SU-DHL-6 (cell line): ENCODE measurements around the gene HSD3B7.

ENCODE experiments used
- EZH2phosphoT487 ChIP-seq: fragments of 200-600 bp; sonication (generic), shearing (Covaris generic); conservative IDR thresholded peaks from 2 replicates; pipeline ENCODE4 v1.6.1; 2018; ENCODE audit warnings: mild to moderate bottlenecking, antibody characterized with exemption, low read length, moderate library complexity, mixed read lengths
- TF ChIP-seq, protein P1 (sequence below): fragments of 200-600 bp; sonication (generic); IDR thresholded peaks from one replicate; pipeline ENCODE4 v1.5.1; 2017; ENCODE audit warnings: antibody characterized with exemption, mild to moderate bottlenecking, low read length, moderate library complexity; ENCODE audit not compliant: insufficient read depth, poor library complexity, severe bottlenecking

DNA sequence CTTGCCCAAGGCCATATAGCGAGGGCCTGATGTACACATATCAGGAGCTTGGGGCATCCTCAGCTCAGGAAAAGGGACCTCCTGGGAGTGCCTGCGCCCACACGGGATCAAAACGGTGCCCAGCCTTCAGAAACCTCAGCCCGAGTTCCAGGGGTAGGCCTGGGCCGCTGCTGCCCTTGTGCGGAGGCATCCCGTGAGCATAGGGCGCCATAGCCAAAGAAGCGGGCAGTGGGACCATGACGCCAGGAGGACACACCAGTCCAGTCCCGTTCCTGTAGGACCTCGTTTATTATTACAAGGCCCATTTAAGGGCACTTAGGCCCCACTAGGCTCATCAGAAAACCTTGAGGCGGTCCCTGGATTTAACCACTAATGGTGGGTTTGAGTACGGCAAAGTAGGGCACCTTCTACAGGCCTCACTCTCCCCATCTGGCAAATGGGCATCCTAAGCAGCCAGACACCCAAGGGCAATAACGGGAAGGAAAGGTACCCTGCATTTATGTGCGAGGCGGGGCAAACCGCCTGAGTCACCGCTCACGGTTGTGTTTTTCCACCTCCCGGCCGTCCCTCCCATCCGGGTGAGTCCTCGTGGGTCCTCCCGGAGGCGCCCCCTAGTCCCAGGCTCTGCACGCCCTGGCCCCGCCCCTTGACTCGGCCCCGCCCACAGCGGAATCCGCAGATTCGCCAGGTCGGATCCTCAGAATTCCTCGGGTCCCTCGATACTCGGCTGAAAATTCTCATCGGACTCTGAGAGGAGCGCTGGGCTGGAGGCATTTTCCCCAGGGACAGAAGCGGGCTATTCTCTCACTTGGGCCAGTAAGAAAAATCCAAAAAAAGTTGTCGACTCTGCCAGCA, 28.2 kb upstream of the HSD3B7 start:
- TF ChIP-seq, protein P1, sequence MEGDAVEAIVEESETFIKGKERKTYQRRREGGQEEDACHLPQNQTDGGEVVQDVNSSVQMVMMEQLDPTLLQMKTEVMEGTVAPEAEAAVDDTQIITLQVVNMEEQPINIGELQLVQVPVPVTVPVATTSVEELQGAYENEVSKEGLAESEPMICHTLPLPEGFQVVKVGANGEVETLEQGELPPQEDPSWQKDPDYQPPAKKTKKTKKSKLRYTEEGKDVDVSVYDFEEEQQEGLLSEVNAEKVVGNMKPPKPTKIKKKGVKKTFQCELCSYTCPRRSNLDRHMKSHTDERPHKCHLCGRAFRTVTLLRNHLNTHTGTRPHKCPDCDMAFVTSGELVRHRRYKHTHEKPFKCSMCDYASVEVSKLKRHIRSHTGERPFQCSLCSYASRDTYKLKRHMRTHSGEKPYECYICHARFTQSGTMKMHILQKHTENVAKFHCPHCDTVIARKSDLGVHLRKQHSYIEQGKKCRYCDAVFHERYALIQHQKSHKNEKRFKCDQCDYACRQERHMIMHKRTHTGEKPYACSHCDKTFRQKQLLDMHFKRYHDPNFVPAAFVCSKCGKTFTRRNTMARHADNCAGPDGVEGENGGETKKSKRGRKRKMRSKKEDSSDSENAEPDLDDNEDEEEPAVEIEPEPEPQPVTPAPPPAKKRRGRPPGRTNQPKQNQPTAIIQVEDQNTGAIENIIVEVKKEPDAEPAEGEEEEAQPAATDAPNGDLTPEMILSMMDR: peak; percentile 41
- TF ChIP-seq EZH2phosphoT487: no peak
